Stimulated activated naive B cell treated with anti-CD40 and anti-IgM and Interleukin-4, amounts not matched to agents 10 μg/mL and 1 μg/mL and 100 μg/mL, for 72 hours (primary cell): Measurements from ENCODE around the gene ZNF814.
"Not testable (repeated sequence)": the region's sequence is repeated elsewhere in the genome, so short reads cannot be mapped to it uniquely, and the experiment has no call there.

ENCODE experiments used
- ATAC-seq, 2 donors: fragments of 150-1000 bp; cut with Tn5 transposase; replicated peaks; 2 replicates each; pipeline ENCODE4 v1.10.0; 2021; ENCODE audit warnings: moderate library complexity in 1 of 2
- DNase-seq: peaks from one replicate; pipeline ENCODE4 v3.0.0; 2021
- H3K27ac Mint-ChIP-seq: one replicate; pipeline ENCODE4 v1.8.0; 2022; ENCODE audit warnings: mild to moderate bottlenecking, mixed read lengths
- H3K27me3 Mint-ChIP-seq, 2 donors: one replicate each; pipeline ENCODE4 v1.8.0; 2022; ENCODE audit warnings: mixed read lengths in 2 of 2
- H3K36me3 Mint-ChIP-seq, 2 donors: one replicate each; pipeline ENCODE4 v1.8.0; 2022; ENCODE audit warnings: mixed read lengths in 2 of 2, mild to moderate bottlenecking in 1 of 2
- H3K4me1 Mint-ChIP-seq, 2 donors: one replicate each; pipeline ENCODE4 v1.8.0; 2022; ENCODE audit warnings: mixed read lengths in 2 of 2, mild to moderate bottlenecking in 1 of 2
- H3K4me3 Mint-ChIP-seq, 2 donors: one replicate each; pipeline ENCODE4 v1.8.0; 2022; ENCODE audit warnings: mild to moderate bottlenecking in 2 of 2, mixed read lengths in 2 of 2, moderate library complexity in 1 of 2
- H3K9me3 Mint-ChIP-seq, 2 donors: one replicate each; pipeline ENCODE4 v1.8.0; 2022; ENCODE audit warnings: mixed read lengths in 2 of 2, mild to moderate bottlenecking in 1 of 2

The ZNF814 gene

GRCh38 chr19:57841122-57841763 lies 47.6 kb downstream of the ZNF814 start:
- ATAC-seq: no peak
- Mint-ChIP-seq H3K27me3 (no peaks in the 10 kb centered on the region), H3K4me3 (no peak overlapping the region), H3K4me1 (peaks cover 12 to 22% of the 10 kb centered on the region in 2 donors), H3K27ac (no peak overlapping the region), H3K36me3 (peaks cover 23 to 39% of the 10 kb centered on the region in 2 donors), H3K9me3 (no peaks in the 10 kb centered on the region)
- no peak for DNase-seq

GRCh38 chr19:57838622-57839191 lies 50.1 kb downstream of the ZNF814 start:
- peaks cover 19 to 39% of the 10 kb centered on the region in 2 donors for H3K36me3 Mint-ChIP-seq
- H3K27me3 Mint-ChIP-seq, DNase-seq, H3K4me3 Mint-ChIP-seq, H3K9me3 Mint-ChIP-seq, H3K27ac Mint-ChIP-seq: not testable (repeated sequence)
- H3K4me1 Mint-ChIP-seq: peaks cover 10 to 22% of the 10 kb centered on the region in 2 donors
- peak; percentile 45 to 53 for ATAC-seq

- not testable (repeated sequence) for H3K4me3 Mint-ChIP-seq, H3K9me3 Mint-ChIP-seq, ATAC-seq, H3K27ac Mint-ChIP-seq, H3K27me3 Mint-ChIP-seq, DNase-seq
- H3K4me1 Mint-ChIP-seq: peaks cover 12 to 22% of the 10 kb centered on the region in 2 donors
- peaks cover 19 to 35% of the 10 kb centered on the region in 2 donors for H3K36me3 Mint-ChIP-seq
These were observed 51.8 kb downstream of the ZNF814 start for GRCh38 chr19:57836991-57837390.

- peaks cover 25 to 48% of the 10 kb centered on the region in 2 donors for H3K36me3 Mint-ChIP-seq
- no peak for DNase-seq
These were observed 58.7 kb downstream of the ZNF814 start, which contains the start of gene ZNF587B for GRCh38 chr19:57830071-57830602. TSS of gene ZNF587B (plus strand) at chr19:57830299. CDS start at chr19:57830529, 230 bp downstream.

GRCh38 chr19:57829316-57829715 lies 59.5 kb downstream of the ZNF814 start:
- Mint-ChIP-seq H3K27me3 (no peaks in the 10 kb centered on the region), H3K4me1 (peaks cover 17 to 26% of the 10 kb centered on the region in 2 donors), H3K4me3 (no peak overlapping the region), H3K36me3 (peaks cover 29 to 51% of the 10 kb centered on the region in 2 donors), H3K9me3 (peaks cover 0 to 3% of the 10 kb centered on the region in 2 donors), H3K27ac (peak overlapping the region; percentile 25)
- ATAC-seq: no peak
- DNase-seq: no peak

More at GRCh38 chr19:57830071-57830602, 58.7 kb downstream of the ZNF814 start, which contains the start of gene ZNF587B:
- ATAC-seq: peak; percentile 33 to 38
- H3K4me1 Mint-ChIP-seq: peaks cover 15 to 23% of the 10 kb centered on the region in 2 donors
- H3K9me3 Mint-ChIP-seq: peaks cover 0 to 3% of the 10 kb centered on the region in 2 donors
- peak within 1 kb of the TSS; percentile 47 for H3K27ac Mint-ChIP-seq
- no peaks in the 10 kb centered on the region for H3K27me3 Mint-ChIP-seq
- peak within 1 kb of the TSS; percentile 4 to 17 for H3K4me3 Mint-ChIP-seq

- Mint-ChIP-seq H3K9me3 (peaks cover 0 to 3% of the 10 kb centered on the region in 2 donors), H3K4me1 (peaks cover 40 to 64% of the 10 kb centered on the region in 2 donors), H3K4me3 (no peak overlapping the region), H3K36me3 (peaks cover 45 to 54% of the 10 kb centered on the region in 2 donors), H3K27me3 (no peaks in the 10 kb centered on the region), H3K27ac (no peak overlapping the region)
- ATAC-seq: no peak
- no peak for DNase-seq
These were observed 63.3 kb downstream of the ZNF814 start for GRCh38 chr19:57825511-57825910.

GRCh38 chr19:57823608-57824007 lies 65.2 kb downstream of the ZNF814 start:
- not testable (repeated sequence) for DNase-seq, H3K27me3 Mint-ChIP-seq, ATAC-seq, H3K9me3 Mint-ChIP-seq
- peaks cover 33 to 56% of the 10 kb centered on the region in 2 donors for H3K4me1 Mint-ChIP-seq
- peak overlapping the region; percentile 87 for H3K27ac Mint-ChIP-seq
- peak overlapping the region in 1 of 2 donors; percentile 14 for H3K4me3 Mint-ChIP-seq
- peaks cover 37 to 46% of the 10 kb centered on the region in 2 donors for H3K36me3 Mint-ChIP-seq

- Mint-ChIP-seq H3K4me3 (peak overlapping the region in 1 of 2 donors; percentile 14), H3K4me1 (peaks cover 33 to 56% of the 10 kb centered on the region in 2 donors), H3K36me3 (peaks cover 37 to 45% of the 10 kb centered on the region in 2 donors), H3K27ac (peak overlapping the region; percentile 87)
- not testable (repeated sequence) for DNase-seq, H3K27me3 Mint-ChIP-seq, H3K9me3 Mint-ChIP-seq, ATAC-seq
These were observed 65.7 kb downstream of the ZNF814 start for GRCh38 chr19:57823155-57823554.

- H3K4me3 Mint-ChIP-seq, DNase-seq, ATAC-seq, H3K9me3 Mint-ChIP-seq, H3K27me3 Mint-ChIP-seq, H3K27ac Mint-ChIP-seq: not testable (repeated sequence)
- Mint-ChIP-seq H3K36me3 (peaks cover 33 to 36% of the 10 kb centered on the region in 2 donors), H3K4me1 (peaks cover 30 to 50% of the 10 kb centered on the region in 2 donors)
These were observed 67.3 kb downstream of the ZNF814 start for GRCh38 chr19:57821501-57821900.

- peak overlapping the region; percentile 99 for H3K27ac Mint-ChIP-seq
- peak overlapping the region; percentile 94 to 97 for H3K4me3 Mint-ChIP-seq
- H3K9me3 Mint-ChIP-seq, H3K27me3 Mint-ChIP-seq, ATAC-seq, DNase-seq: not testable (repeated sequence)
- peaks cover 31 to 34% of the 10 kb centered on the region in 2 donors for H3K36me3 Mint-ChIP-seq
- peaks cover 30 to 50% of the 10 kb centered on the region in 2 donors for H3K4me1 Mint-ChIP-seq
These were observed 67.7 kb downstream of the ZNF814 start for GRCh38 chr19:57821095-57821494.

- peaks cover 29 to 31% of the 10 kb centered on the region in 2 donors for H3K36me3 Mint-ChIP-seq
- H3K27ac Mint-ChIP-seq: peak overlapping the region; percentile 99
- H3K9me3 Mint-ChIP-seq: no peaks in the 10 kb centered on the region
- H3K27me3 Mint-ChIP-seq: no peaks in the 10 kb centered on the region
- peak overlapping the region; percentile 94 to 97 for H3K4me3 Mint-ChIP-seq
- no peak for ATAC-seq
- no peak for DNase-seq
- H3K4me1 Mint-ChIP-seq: peaks cover 31 to 50% of the 10 kb centered on the region in 2 donors
These were observed 68.2 kb downstream of the ZNF814 start for GRCh38 chr19:57820599-57820998.

- ATAC-seq (peak; percentile 91), DNase-seq (peak; percentile 82)
- H3K4me1 Mint-ChIP-seq: peaks cover 36 to 57% of the 10 kb centered on the region in 2 donors
- H3K9me3 Mint-ChIP-seq: no peaks in the 10 kb centered on the region
- H3K4me3 Mint-ChIP-seq: peak overlapping the region; percentile 94 to 97
- H3K27ac Mint-ChIP-seq: peak overlapping the region; percentile 99
- no peaks in the 10 kb centered on the region for H3K27me3 Mint-ChIP-seq
- H3K36me3 Mint-ChIP-seq: peaks cover 30 to 33% of the 10 kb centered on the region in 2 donors
These were observed 69.2 kb downstream of the ZNF814 start for GRCh38 chr19:57819475-57820148.

GRCh38 chr19:57818378-57818777 lies 70.5 kb downstream of the ZNF814 start:
- DNase-seq (no peak), ATAC-seq (no peak)
- Mint-ChIP-seq H3K27me3 (no peaks in the 10 kb centered on the region), H3K4me3 (peak overlapping the region; percentile 29 to 43), H3K36me3 (peaks cover 31 to 32% of the 10 kb centered on the region in 2 donors), H3K9me3 (no peaks in the 10 kb centered on the region), H3K27ac (peak overlapping the region; percentile 70), H3K4me1 (peaks cover 30 to 57% of the 10 kb centered on the region in 2 donors)

- Mint-ChIP-seq H3K9me3 (no peaks in the 10 kb centered on the region), H3K27ac (peak overlapping the region; percentile 70), H3K36me3 (peaks cover 32% of the 10 kb centered on the region in 2 donors), H3K4me1 (peaks cover 29 to 57% of the 10 kb centered on the region in 2 donors), H3K4me3 (no peak overlapping the region), H3K27me3 (no peaks in the 10 kb centered on the region)
- DNase-seq (no peak), ATAC-seq (no peak)
These were observed 70.9 kb downstream of the ZNF814 start for GRCh38 chr19:57817976-57818375.
